ENCODE data around the gene NMUR1. TPM values are rescaled to one million over a fixed set of nuclear protein-coding genes. Genes with fewer than 3 reads are reported as not detected.

The NMUR1 gene
- total and polyA plus RNA-seq, 2 experiments from 2014 or later, result 0.29 to 0.59 TPM

Small RNAs within 50 kb of the gene (small RNA-seq; reads per million reads assigned to genes)
- 0.22 reads per million for gene RNU2-22P (ENCODE audit: low replicate concordance)

Other genes with a start within 250 kb of the NMUR1 start
- gene B3GNT7, start 134.7 kb downstream of the NMUR1 start, total RNA-seq (2014; rRNA removed; shearing (Covaris generic)), result 78.1 and 89.4 TPM in 2 replicates
- 44.2 and 47.1 TPM in 2 replicates for gene B3GNT7, start 134.7 kb downstream of the NMUR1 start, polyA plus RNA-seq (2016; fragmentation: Nextera tagmentation; extraction: Ambion mirVana)
- gene NCL, start 66.0 kb downstream of the NMUR1 start, total RNA-seq (2014; rRNA removed; shearing (Covaris generic)), result 439 and 678 TPM in 2 replicates
- 2,192 and 2,269 TPM in 2 replicates for gene NCL, start 66.0 kb downstream of the NMUR1 start, polyA plus RNA-seq (2016; fragmentation: Nextera tagmentation; extraction: Ambion mirVana)
- gene TEX44, start 62.4 kb upstream of the NMUR1 start, total RNA-seq (2014; rRNA removed; shearing (Covaris generic)), result not detected in 2 replicates
- not detected in 2 replicates for gene TEX44, start 62.4 kb upstream of the NMUR1 start, polyA plus RNA-seq (2016; fragmentation: Nextera tagmentation; extraction: Ambion mirVana)
- gene PTMA, start 178.1 kb upstream of the NMUR1 start, total RNA-seq (2014; rRNA removed; shearing (Covaris generic)), result 1,861 and 2,007 TPM in 2 replicates
- gene PTMA, start 178.1 kb upstream of the NMUR1 start, polyA plus RNA-seq (2016; fragmentation: Nextera tagmentation; extraction: Ambion mirVana), result 8,990 and 10,188 TPM in 2 replicates